Ovary (tissue), 9 donors: ENCODE results near the gene SPR. TPM values are rescaled to one million over a fixed set of nuclear protein-coding genes. Genes with fewer than 3 reads are reported as not detected.

Experiments used
- DNase-seq, 5 donors: peaks; one replicate each; pipeline ENCODE4 v3.0.0-alpha.2; 2019 to 2020
- H3K27ac ChIP-seq, 2 donors: fragments of 200-600 bp; one replicate each; pipeline versions ENCODE4 v1.5.1 to v1.8.0; 2019 to 2022
- H3K27me3 ChIP-seq: fragments of 200-600 bp; one replicate; pipeline ENCODE4 v1.8.0; 2022
- H3K36me3 ChIP-seq: fragments of 200-600 bp; sonication (generic); one replicate; pipeline ENCODE4 v1.5.1; 2019
- H3K4me1 ChIP-seq: one replicate; pipeline ENCODE4 v1.8.1; 2013; ENCODE audit warnings: mild to moderate bottlenecking, moderate library complexity; ENCODE audit not compliant: insufficient read depth
- H3K4me3 ChIP-seq: fragments of 200-600 bp; sonication (generic); one replicate; pipeline ENCODE4 v1.5.1; 2017
- H3K9me3 ChIP-seq, 2 donors: fragments of 200-600 bp in 1 of 2; sonication (generic) in 1 of 2; one replicate each; pipeline versions ENCODE4 v1.5.1 to v1.8.1; 2013 to 2019; ENCODE audit warnings: mild to moderate bottlenecking in 1 of 2, moderate library complexity in 1 of 2
- CTCF ChIP-seq, 3 donors: fragments of 450-650 bp in 2 of 3; fragments of 200-600 bp in 1 of 3; IDR thresholded peaks; one replicate each; pipeline versions ENCODE4 v1.5.1 to v1.8.0; 2016 to 2022; ENCODE audit warnings: antibody characterized with exemption in 3 of 3, mild to moderate bottlenecking in 1 of 3
- EP300 ChIP-seq: sonication (generic); formaldehyde crosslinking; IDR thresholded peaks from one replicate; pipeline ENCODE4 v1.6.1; 2017; ENCODE audit warnings: antibody characterized with exemption
- POLR2A ChIP-seq: fragments of 450-650 bp; IDR thresholded peaks from one replicate; pipeline ENCODE4 v1.6.1; 2017; ENCODE audit warnings: antibody characterized with exemption, mild to moderate bottlenecking, moderate library complexity
- WGBS, 3 donors: extraction: QIAGEN DNeasy Blood & Tissue Kit in 1 of 3; methylation state at CpG; one replicate each; pipeline versions ENCODE4 v1.1.5 to v1.1.7; 2013 to 2017; 5-methylcytosine and 5-hydroxymethylcytosine counted together
- intact Hi-C, 4 donors: fragments of 100-400 bp; cut with DNase I; formaldehyde crosslinking; loops; one replicate each; pipeline versions ENCODE4 v1.11.0 to v1.15.1; 2022 to 2023
- polyA plus RNA-seq, 2 donors: library from polyadenylated mRNA; stranded (reverse); fragments of 200-250 nt in 1 of 2; fragments of 350-450 nt in 1 of 2; fragmentation: Illumina TruSeq in 1 of 2; extraction: RNeasy Lipid Tissue Mini Kit (QIAGEN cat#74804) in 1 of 2; gene quantifications; one replicate each; pipeline ENCODE4 v1.2.3, GENCODE V29; 2013 to 2014
- total RNA-seq, 7 donors: library from RNA; depleted of rRNA in 2 of 7; stranded (reverse); fragments of >200 nt in 2 of 7; fragmentation: NEBNext Ultra II Directional in 3 of 7; extraction: Animal tissue kit (Norgen Biotek cat#: 25700) in 3 of 7; gene quantifications; one replicate each; pipeline versions ENCODE4 v1.1.0 to v1.2.4, GENCODE V29; 2016 to 2023
- donor health status: DM: no; HTN: no; CAD: no; lungs with moderate emphysema.
- donor health status: DM: no; HTN: no; CAD: no.
- donor health status: Bipolar disorder and iron deficiency.
- donor health status: DM: yes; HTN: yes; CAD: no.
- donor health status: DM: no; HTN: no; CAD: no.
- donor health status: DM: yes; HTN: yes; CAD: no.

The SPR gene
- total and polyA plus RNA-seq, 9 donors: 9.3 to 36.2 (median 18.5) TPM

- Histone ChIP-seq H3K27me3 (no peaks in the 10 kb centered on the region), H3K27ac (no peak overlapping the region), H3K4me3 (no peak overlapping the region), H3K4me1 (peaks cover 4% of the 10 kb centered on the region), H3K9me3 (no peaks in the 10 kb centered on the region), H3K36me3 (no peaks in the 10 kb centered on the region)
- TF ChIP-seq CTCF (IDR thresholded peaks at IDR 0.05): no peak
- no peak for TF ChIP-seq EP300
- no peak for TF ChIP-seq POLR2A
- peak in 1 of 5 donors; percentile 28 for DNase-seq
- WGBS, 3 donors: 86 to 94% (median 91%) methylated on average over 11 to 12 of the region's 12 CpGs
- intact Hi-C loops: no loop called here
These were observed 46.5 kb downstream of the SPR start for GRCh38 chr2:72933646-72934151.

- Histone ChIP-seq H3K4me3 (no peak overlapping the region), H3K9me3 (no peaks in the 10 kb centered on the region), H3K36me3 (no peaks in the 10 kb centered on the region), H3K27ac (no peak overlapping the region), H3K4me1 (peaks cover 4% of the 10 kb centered on the region), H3K27me3 (no peaks in the 10 kb centered on the region)
- WGBS, 3 donors: 80 to 86% (median 83%) methylated on average over 14 of the region's 14 CpGs
- DNase-seq: no peak
- intact Hi-C loops: no loop called here
- TF ChIP-seq POLR2A: no peak
- TF ChIP-seq CTCF (IDR thresholded peaks at IDR 0.05): no peak
- TF ChIP-seq EP300: no peak
These were observed 47.7 kb downstream of the SPR start for GRCh38 chr2:72934683-72935610.

- intact Hi-C loops: no loop called here
- Histone ChIP-seq H3K36me3 (no peaks in the 10 kb centered on the region), H3K27me3 (no peaks in the 10 kb centered on the region), H3K27ac (no peak overlapping the region), H3K4me3 (no peak overlapping the region), H3K4me1 (peaks cover 4% of the 10 kb centered on the region), H3K9me3 (no peaks in the 10 kb centered on the region)
- TF ChIP-seq CTCF (IDR thresholded peaks at IDR 0.05) (no peak), POLR2A (no peak), EP300 (no peak)
- WGBS, 3 donors: 67 to 87% (median 83%) methylated on average over 2 of the region's 2 CpGs
- DNase-seq: no peak
These were observed 48.4 kb downstream of the SPR start for GRCh38 chr2:72935611-72935957.

GRCh38 chr2:72936660-72937355, 49.6 kb downstream of the SPR start:
- no peak overlapping the region for H3K4me3 ChIP-seq
- no peak for TF ChIP-seq EP300
- TF ChIP-seq POLR2A: no peak
- TF ChIP-seq CTCF (IDR thresholded peaks at IDR 0.05): no peak
- H3K4me1 ChIP-seq: peaks cover 4% of the 10 kb centered on the region
- WGBS, 3 donors: 24 to 30% (median 26%) methylated on average over 19 of the region's 19 CpGs
- H3K36me3 ChIP-seq: no peaks in the 10 kb centered on the region
- no peaks in the 10 kb centered on the region for H3K9me3 ChIP-seq
- intact Hi-C loops: no loop called here
- no peak overlapping the region for H3K27ac ChIP-seq
- H3K27me3 ChIP-seq: no peaks in the 10 kb centered on the region
- DNase-seq: no peak
